ENCODE results near the gene TSC22D2. TPM values are rescaled to one million over a fixed set of nuclear protein-coding genes. Genes with fewer than 3 reads are reported as not detected.

Gene TSC22D2
- total RNA-seq, 2 experiments from 2014 or later, result 47.3 to 49.3 TPM

DNA sequence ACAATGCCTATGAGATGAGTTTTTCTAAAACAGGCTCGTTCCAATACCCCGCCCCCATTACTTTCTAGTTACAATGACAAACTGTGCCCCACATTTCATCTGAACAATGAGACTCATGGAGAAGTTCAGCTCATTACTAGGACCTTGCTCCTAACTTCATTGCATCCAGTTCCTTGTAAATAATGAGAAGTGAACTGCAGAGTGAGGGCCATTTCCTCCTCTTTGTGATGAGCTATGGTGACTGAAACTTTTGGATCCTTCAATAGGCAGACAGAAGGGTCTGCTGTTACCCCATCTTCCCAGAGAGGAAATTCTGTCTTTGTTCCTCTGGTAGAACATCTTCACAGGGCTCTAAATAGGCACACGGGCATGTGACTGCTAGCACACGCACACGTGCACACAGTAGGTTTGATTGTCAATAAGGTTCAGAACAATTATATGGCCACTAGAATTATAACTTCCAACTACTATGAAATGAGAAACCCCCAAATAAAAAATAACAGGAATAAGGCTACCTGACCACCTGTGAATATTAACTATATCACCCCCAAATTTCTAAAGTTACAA is 86.4 kb downstream of the TSC22D2 start:
- H3K27ac Mint-ChIP-seq, result no peak overlapping the region
- no peaks in the 10 kb centered on the region for H3K27me3 Mint-ChIP-seq
- H3K4me1 Mint-ChIP-seq (ENCODE audit: low read depth), result no peaks in the 10 kb centered on the region
- intact Hi-C loops (cut with DNase I, micrococcal nuclease), result loop anchor here (2.0 kb wide), 2 partner anchors 86 to 268 kb away; partner anchors contain the start of gene TSC22D2 (in 1 of the 2)
- no peaks in the 10 kb centered on the region for H3K9me3 ChIP-seq (ENCODE audit: control insufficient read depth in 1 of 2, insufficient read depth in 1 of 2, low read length in 2 of 2)
- H3K36me3 ChIP-seq (ENCODE audit: insufficient read depth, low read length), result no peaks in the 10 kb centered on the region
- no peaks in the 10 kb centered on the region for H3K27me3 ChIP-seq (ENCODE audit: control insufficient read depth in 1 of 2, insufficient read depth in 2 of 2, low read length in 2 of 2)
- ChIA-PET POLR2A (interaction anchor here (3.1 kb wide), 1 partner anchor 86 kb away, joined by 20 read pairs; the partner anchor contains the start of gene TSC22D2), CTCF (interaction anchor here (1.0 to 1.4 kb wide), 4 partner anchors 85 to 527 kb away, joined by 3 to 12 read pairs (median 6); no protein-coding TSS in a partner anchor)
- no peak for ATAC-seq (ENCODE audit: poor library complexity)
- H3K27ac ChIP-seq (ENCODE audit: low read depth in 1 of 2, low read length in 2 of 2), result no peak overlapping the region
- no peak for DNase-seq
- TF ChIP-seq, protein P1, sequence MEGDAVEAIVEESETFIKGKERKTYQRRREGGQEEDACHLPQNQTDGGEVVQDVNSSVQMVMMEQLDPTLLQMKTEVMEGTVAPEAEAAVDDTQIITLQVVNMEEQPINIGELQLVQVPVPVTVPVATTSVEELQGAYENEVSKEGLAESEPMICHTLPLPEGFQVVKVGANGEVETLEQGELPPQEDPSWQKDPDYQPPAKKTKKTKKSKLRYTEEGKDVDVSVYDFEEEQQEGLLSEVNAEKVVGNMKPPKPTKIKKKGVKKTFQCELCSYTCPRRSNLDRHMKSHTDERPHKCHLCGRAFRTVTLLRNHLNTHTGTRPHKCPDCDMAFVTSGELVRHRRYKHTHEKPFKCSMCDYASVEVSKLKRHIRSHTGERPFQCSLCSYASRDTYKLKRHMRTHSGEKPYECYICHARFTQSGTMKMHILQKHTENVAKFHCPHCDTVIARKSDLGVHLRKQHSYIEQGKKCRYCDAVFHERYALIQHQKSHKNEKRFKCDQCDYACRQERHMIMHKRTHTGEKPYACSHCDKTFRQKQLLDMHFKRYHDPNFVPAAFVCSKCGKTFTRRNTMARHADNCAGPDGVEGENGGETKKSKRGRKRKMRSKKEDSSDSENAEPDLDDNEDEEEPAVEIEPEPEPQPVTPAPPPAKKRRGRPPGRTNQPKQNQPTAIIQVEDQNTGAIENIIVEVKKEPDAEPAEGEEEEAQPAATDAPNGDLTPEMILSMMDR (IDR thresholded peaks at IDR 0.05), result no peak
- H3K4me1 ChIP-seq (ENCODE audit: insufficient read depth, low read length), result no peaks in the 10 kb centered on the region
- no peak overlapping the region for H3K4me3 ChIP-seq (ENCODE audit: low read length)
- H3K9me3 Mint-ChIP-seq, result no peaks in the 10 kb centered on the region
- no peaks in the 10 kb centered on the region for H3K36me3 Mint-ChIP-seq (ENCODE audit: low read depth)
- no peak overlapping the region for H3K4me3 Mint-ChIP-seq

DNA sequence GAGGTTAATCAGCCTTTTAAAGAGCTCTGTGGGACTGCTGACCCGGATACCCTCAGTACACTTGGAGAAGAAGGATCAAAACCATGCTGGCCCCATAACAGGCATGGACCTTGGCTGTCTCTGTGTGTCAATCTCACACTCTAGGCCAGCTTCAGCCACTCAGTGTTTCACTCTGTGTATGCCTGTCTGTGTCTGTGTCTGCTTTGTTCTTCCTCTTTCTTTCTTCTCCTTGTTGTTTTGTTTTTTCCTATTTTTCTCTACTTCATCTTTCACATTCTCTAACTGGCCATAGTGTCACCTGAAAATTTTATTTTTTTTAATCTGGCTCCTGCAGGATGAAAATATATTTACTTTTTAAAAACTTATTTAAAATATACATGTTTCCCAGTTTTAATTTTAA is 87.1 kb downstream of the TSC22D2 start:
- no peak overlapping the region for H3K4me3 ChIP-seq (ENCODE audit: low read length)
- H3K4me1 ChIP-seq (ENCODE audit: insufficient read depth, low read length), result no peaks in the 10 kb centered on the region
- H3K4me1 Mint-ChIP-seq (ENCODE audit: low read depth), result no peaks in the 10 kb centered on the region
- no peaks in the 10 kb centered on the region for H3K36me3 ChIP-seq (ENCODE audit: insufficient read depth, low read length)
- no peaks in the 10 kb centered on the region for H3K27me3 Mint-ChIP-seq
- H3K9me3 Mint-ChIP-seq, result no peaks in the 10 kb centered on the region
- no peak overlapping the region for H3K4me3 Mint-ChIP-seq
- intact Hi-C loops (cut with DNase I, micrococcal nuclease), result loop anchor here (1.0 to 5.0 kb wide), 8 partner anchors 84 to 528 kb away; partner anchors contain the start of genes PFN2 (in 1 of the 2) and TSC22D2 (in 1 of the 2)
- no peak for DNase-seq
- H3K27ac Mint-ChIP-seq, result no peak overlapping the region
- no peaks in the 10 kb centered on the region for H3K27me3 ChIP-seq (ENCODE audit: control insufficient read depth in 1 of 2, insufficient read depth in 2 of 2, low read length in 2 of 2)
- no peak overlapping the region for H3K27ac ChIP-seq (ENCODE audit: low read depth in 1 of 2, low read length in 2 of 2)
- POLR2A ChIA-PET, result interaction anchor here (0.7 to 3.1 kb wide), 5 partner anchors 51 to 209 kb away, joined by 4 to 20 read pairs (median 5); partner anchors contain the start of gene TSC22D2
- TF ChIP-seq, protein P1 (IDR thresholded peaks at IDR 0.05), result no peak
- no peaks in the 10 kb centered on the region for H3K36me3 Mint-ChIP-seq (ENCODE audit: low read depth)
- H3K9me3 ChIP-seq (ENCODE audit: control insufficient read depth in 1 of 2, insufficient read depth in 1 of 2, low read length in 2 of 2), result no peaks in the 10 kb centered on the region
- CTCF ChIA-PET, result interaction anchor here (0.5 to 1.4 kb wide), 18 partner anchors 19 to 760 kb away, joined by 3 to 12 read pairs (median 3); partner anchors contain the start of gene TSC22D2
- no peak for ATAC-seq (ENCODE audit: poor library complexity)

DNA sequence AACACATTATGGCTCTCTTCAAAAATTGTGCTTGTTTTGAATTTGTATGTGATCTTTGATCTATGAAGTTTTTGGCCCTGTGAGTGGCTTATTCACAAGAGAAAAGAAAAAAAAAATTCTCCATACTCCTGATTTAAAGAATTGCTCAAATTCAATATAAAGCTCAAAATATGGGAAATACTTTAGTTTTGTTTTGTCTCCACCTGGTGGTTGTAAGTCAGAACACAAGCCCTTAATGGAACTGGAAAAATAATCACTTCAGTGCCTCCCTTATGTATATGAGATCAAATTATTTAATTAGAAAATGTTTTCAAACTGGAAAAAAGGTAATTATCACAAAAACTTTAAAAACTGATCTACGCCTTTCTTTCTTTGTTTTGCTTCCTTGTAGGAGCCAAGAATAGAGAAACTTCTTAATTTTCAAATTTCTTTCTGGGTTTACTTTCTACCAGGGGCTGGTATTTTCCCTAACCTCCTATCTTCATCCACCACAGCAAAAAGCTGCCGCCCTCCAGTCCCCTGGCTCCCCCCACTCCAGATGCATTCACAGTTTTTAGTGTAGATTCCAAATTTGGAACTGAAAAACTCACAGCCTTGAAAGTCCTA is 87.6 kb downstream of the TSC22D2 start:
- POLR2A ChIA-PET, result interaction anchor here (0.7 to 3.1 kb wide), 5 partner anchors 50 to 210 kb away, joined by 4 to 20 read pairs (median 5); partner anchors contain the start of gene TSC22D2
- Mint-ChIP-seq H3K4me1 (ENCODE audit: low read depth) (no peaks in the 10 kb centered on the region), H3K4me3 (no peak overlapping the region), H3K27ac (no peak overlapping the region), H3K36me3 (ENCODE audit: low read depth) (no peaks in the 10 kb centered on the region), H3K9me3 (no peaks in the 10 kb centered on the region), H3K27me3 (no peaks in the 10 kb centered on the region)
- no peaks in the 10 kb centered on the region for H3K27me3 ChIP-seq (ENCODE audit: control insufficient read depth in 1 of 2, insufficient read depth in 2 of 2, low read length in 2 of 2)
- DNase-seq, result peak in 5 of 14 experiments; percentile 3 to 74 (median 63)
- no peak overlapping the region for H3K4me3 ChIP-seq (ENCODE audit: low read length)
- no peak overlapping the region for H3K27ac ChIP-seq (ENCODE audit: low read depth in 1 of 2, low read length in 2 of 2)
- CTCF ChIA-PET, result interaction anchor here (0.5 to 1.4 kb wide), 18 partner anchors 20 to 759 kb away, joined by 3 to 12 read pairs (median 3); partner anchors contain the start of gene TSC22D2
- intact Hi-C loops (cut with DNase I, micrococcal nuclease), result loop anchor here (1.0 to 5.0 kb wide), 8 partner anchors 84 to 528 kb away; partner anchors contain the start of genes PFN2 (in 1 of the 2) and TSC22D2 (in 1 of the 2)
- no peaks in the 10 kb centered on the region for H3K4me1 ChIP-seq (ENCODE audit: insufficient read depth, low read length)
- H3K9me3 ChIP-seq (ENCODE audit: control insufficient read depth in 1 of 2, insufficient read depth in 1 of 2, low read length in 2 of 2), result peaks cover 0 to 4% of the 10 kb centered on the region in 2 experiments
- no peaks in the 10 kb centered on the region for H3K36me3 ChIP-seq (ENCODE audit: insufficient read depth, low read length)
- TF ChIP-seq, protein P1 (IDR thresholded peaks at IDR 0.05), result peak; percentile 85
- peak; percentile 64 for ATAC-seq (ENCODE audit: poor library complexity)

Data from CD4-positive, alpha-beta T cell (primary cell).